NCI-H1105 treated with DMSO at 0.1 percent for 48 hours (cell line): Measurements from ENCODE around the gene NFKBIB.
"Not testable (repeated sequence)": the region's sequence is repeated elsewhere in the genome, so short reads cannot be mapped to it uniquely, and the experiment has no call there.

ENCODE experiments used
- DNase-seq: peaks from one replicate; lab custom pipeline; 2025; lab: John Stamatoyannopoulos, UW

The NFKBIB gene

GRCh38 chr19:38928391-38929001, 28.7 kb downstream of the NFKBIB start:
- DNase-seq, result no peak

- DNase-seq, result peak; percentile 95
These were observed 30.4 kb downstream of the NFKBIB start, which contains the start of gene SARS2 for GRCh38 chr19:38929929-38930775. TSS of gene SARS2 (minus strand) at chr19:38930763. CDS start at chr19:38930736, 27 bp downstream.

GRCh38 chr19:38930776-38931520, 31.2 kb downstream of the NFKBIB start, which contains the start of gene MRPS12:
TSS of gene MRPS12 (plus strand) at chr19:38930944. CDS start at chr19:38931295, 351 bp downstream.
- peak; percentile 99 for DNase-seq

GRCh38 chr19:38931521-38931793, 31.7 kb downstream of the NFKBIB start:
- no peak for DNase-seq

GRCh38 chr19:38932425-38933179, 32.8 kb downstream of the NFKBIB start:
- DNase-seq, result no peak

GRCh38 chr19:38933544-38933943, 33.8 kb downstream of the NFKBIB start:
- no peak for DNase-seq

GRCh38 chr19:38939957-38940356, 40.2 kb downstream of the NFKBIB start:
- no peak for DNase-seq

GRCh38 chr19:38941466-38941865, 41.7 kb downstream of the NFKBIB start:
- DNase-seq, result not testable (repeated sequence)

GRCh38 chr19:38941979-38942378, 42.2 kb downstream of the NFKBIB start:
- DNase-seq, result no peak

- DNase-seq, result no peak
These were observed 42.9 kb downstream of the NFKBIB start for GRCh38 chr19:38942471-38943181.

GRCh38 chr19:38944981-38945506, 45.3 kb downstream of the NFKBIB start:
- peak; percentile 6 for DNase-seq

GRCh38 chr19:38945562-38946228, 45.9 kb downstream of the NFKBIB start:
- DNase-seq, result no peak

GRCh38 chr19:38946229-38947010, 46.7 kb downstream of the NFKBIB start:
- no peak for DNase-seq

GRCh38 chr19:38949580-38950367, 50.0 kb downstream of the NFKBIB start:
- no peak for DNase-seq

GRCh38 chr19:38951187-38951586, 51.4 kb downstream of the NFKBIB start:
- no peak for DNase-seq

- peak; percentile 58 for DNase-seq
These were observed 52.8 kb downstream of the NFKBIB start for GRCh38 chr19:38952395-38953165.

- no peak for DNase-seq
These were observed 53.9 kb downstream of the NFKBIB start for GRCh38 chr19:38953677-38954076.

- DNase-seq, result no peak
These were observed 56.5 kb downstream of the NFKBIB start for GRCh38 chr19:38956264-38956663.
